ENCODE results near the gene TMEM9B. TPM values are rescaled to one million over a fixed set of nuclear protein-coding genes. Genes with fewer than 3 reads are reported as not detected.

Gene TMEM9B
- 30.7 to 39.2 TPM (median 34.7 TPM) in 5 replicates for total RNA-seq (2022; extraction: Qiagen RNA extraction; ENCODE audit: low read depth)

GRCh38 chr11:8964324-8965320, at the start of gene TMEM9B:
Gene TMEM9B, minus strand, starts transcription at chr11:8964442. Its CDS starts 129 bp downstream, at chr11:8964313.

DNA sequence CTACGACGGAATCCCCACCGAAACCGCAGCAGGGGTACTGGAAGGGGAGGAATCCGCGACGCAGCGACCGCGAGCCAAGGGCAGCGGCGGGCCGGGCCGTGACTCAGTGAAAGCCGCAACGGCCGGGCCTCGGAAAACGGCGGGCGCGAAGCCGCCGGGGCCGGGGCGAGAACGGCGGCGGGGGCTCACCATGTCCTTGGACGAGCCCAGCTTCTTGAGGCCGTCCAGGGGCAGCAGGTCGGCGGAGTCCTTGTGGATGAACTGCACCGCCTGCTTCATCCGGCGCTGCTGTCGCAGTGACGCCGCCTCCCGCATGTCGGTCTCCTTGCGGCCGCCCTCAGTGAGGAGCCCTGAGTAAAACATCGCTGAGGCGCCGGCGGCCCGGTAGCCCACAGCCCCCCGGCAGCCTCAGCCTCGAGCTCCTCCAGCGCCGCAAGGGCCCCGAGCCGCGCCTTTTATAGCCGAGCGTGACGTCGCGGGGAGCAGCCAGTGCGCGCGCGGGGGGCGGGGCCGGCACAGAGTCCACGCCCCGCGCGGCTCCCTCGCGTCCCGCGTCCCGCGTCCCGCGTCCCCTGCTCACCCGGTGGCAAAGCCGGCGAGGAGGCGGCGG, 39.4 kb upstream of the TMEM9B start, which contains the start of gene NRIP3:
NRIP3 (minus strand) TSS at position 429 of the 610 bp plus-strand sequence; CDS start at position 363, 66 bp downstream.

DNA sequence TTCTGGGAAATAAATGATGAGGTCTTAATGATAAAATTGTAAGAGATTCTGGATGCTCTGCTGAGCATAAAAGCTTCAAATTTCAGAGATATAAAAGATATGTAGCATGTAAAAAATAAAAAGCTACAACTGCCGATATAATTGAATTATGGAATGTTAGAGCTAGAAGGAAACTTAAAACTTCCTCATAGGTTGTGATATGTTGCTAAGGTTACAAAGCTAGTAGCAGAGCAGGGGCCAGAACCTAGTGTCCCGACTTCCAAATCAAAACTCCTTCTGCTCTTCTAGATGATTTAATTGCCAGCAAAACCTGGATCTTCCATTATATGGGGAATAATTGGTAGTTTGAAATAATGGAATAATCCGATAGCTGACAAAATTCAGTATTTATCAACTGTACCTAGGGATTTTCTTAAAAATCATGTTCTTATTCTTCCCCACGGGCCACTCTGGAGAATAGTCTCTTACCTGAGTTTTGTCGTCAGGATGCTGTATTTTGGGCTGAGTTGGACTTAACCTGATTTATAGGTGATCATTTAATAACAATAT, 21.6 kb downstream of the TMEM9B start, which contains the start of gene ASCL3:
ASCL3 (minus strand) TSS at position 499 of the 549 bp plus-strand sequence. CDS start 4,855 bp downstream, outside the sequence.

DNA sequence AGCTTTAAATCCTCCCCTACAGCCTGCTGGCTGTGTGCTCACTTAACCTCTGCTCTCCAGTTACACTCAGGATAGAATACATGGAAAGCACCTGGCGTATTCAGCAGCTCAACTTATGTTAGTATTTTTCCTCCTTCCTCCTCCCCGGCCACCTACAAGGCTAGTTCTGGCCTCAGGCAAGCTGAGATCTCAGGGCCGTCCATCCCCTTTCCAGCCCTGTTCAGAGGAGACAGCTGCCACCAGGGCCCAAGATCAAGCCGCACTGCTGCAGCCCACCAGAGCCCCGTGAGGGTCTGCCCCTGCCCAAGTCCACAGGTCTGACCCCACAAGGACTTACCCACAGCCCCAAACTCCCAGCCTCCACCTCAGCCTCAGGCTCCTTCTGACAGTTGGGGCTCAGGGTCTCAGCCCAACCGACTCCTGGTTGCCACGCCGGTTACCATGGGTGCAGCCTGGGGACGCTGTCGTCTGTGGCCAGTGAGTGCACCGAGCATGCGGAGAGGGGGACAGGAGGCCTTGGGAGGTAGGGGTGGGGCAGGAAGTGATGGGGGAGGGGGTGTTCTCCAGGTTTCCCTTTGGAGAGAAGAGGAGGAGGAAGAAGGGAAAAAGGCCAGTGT, 31.6 kb downstream of the TMEM9B start, which contains the start of gene C11orf16:
C11orf16 (minus strand) TSS at position 384 of the 617 bp plus-strand sequence. CDS start 639 bp downstream, outside the sequence.

DNA sequence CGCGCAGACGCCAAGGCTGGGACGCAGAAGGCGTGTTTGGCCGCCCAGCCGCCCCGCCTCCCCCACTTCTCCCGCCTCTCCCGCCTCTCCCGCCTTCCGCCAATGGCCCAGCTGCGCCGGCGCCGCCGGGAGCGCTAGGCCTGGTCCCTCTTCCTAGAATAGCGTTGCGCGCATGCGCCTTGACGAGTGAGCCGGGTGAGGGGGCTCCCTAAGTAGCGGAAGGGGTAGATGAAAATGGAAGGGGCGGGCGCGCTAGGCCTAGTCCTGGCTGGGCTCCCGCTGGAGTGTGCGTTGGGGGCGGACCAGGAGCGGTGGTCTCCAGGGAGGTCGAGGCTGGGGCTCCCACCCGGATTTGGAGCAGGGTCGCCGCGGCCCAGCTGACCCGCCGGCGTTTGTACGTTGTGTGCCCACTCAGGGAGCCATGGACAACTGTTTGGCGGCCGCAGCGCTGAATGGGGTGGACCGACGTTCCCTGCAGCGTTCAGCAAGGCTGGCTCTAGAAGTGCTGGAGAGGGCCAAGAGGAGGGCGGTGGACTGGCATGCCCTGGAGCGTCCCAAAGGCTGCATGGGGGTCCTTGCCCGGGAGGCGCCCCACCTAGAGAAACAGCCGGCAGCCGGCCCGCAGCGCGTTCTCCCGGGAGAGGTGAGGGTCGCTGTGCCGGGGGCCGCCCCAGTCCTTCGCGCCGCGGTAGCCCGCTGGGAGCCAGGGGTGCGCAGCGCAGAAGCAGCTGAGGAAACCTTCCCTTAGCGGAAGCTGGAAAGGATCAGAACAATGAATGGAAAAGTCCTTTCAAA, 53.0 kb downstream of the TMEM9B start, which contains the start of gene AKIP1:
AKIP1 (plus strand) TSS at position 161 of the 795 bp plus-strand sequence; CDS start at position 422, 261 bp downstream.

Other genes with a start within 250 kb of the TMEM9B start
- gene AKIP1, start 53.3 kb downstream of the TMEM9B start, total RNA-seq (2022; extraction: Qiagen RNA extraction; ENCODE audit: low read depth): 39.4 to 45.1 TPM (median 40.5 TPM) in 5 replicates
- not detected in 5 replicates for gene C11orf16, start 31.5 kb downstream of the TMEM9B start, total RNA-seq (2022; extraction: Qiagen RNA extraction; ENCODE audit: low read depth)
- gene ASCL3, start 21.4 kb downstream of the TMEM9B start, total RNA-seq (2022; extraction: Qiagen RNA extraction; ENCODE audit: low read depth): not detected in 5 replicates
- gene NRIP3, start 39.6 kb upstream of the TMEM9B start, total RNA-seq (2022; extraction: Qiagen RNA extraction; ENCODE audit: low read depth): 0.81 to 1.1 TPM (median 0.98 TPM) in 5 replicates
- 0.25 to 0.78 TPM (median 0.44 TPM) in 5 replicates for gene SCUBE2, start 127.2 kb upstream of the TMEM9B start, total RNA-seq (2022; extraction: Qiagen RNA extraction; ENCODE audit: low read depth)